HG03280 (cell line): Measurements from ENCODE around the gene CLEC3A.
"Not testable (repeated sequence)": the region's sequence is repeated elsewhere in the genome, so short reads cannot be mapped to it uniquely, and the experiment has no call there.

Source experiments
- ATAC-seq: cut with Tn5 transposase; IDR thresholded peaks from one replicate; pipeline ENCODE4 v1.9.1; 2021; ENCODE audit warnings: mild to moderate bottlenecking, moderate library complexity; ENCODE audit not compliant: unreplicated experiment

Gene CLEC3A

GRCh38 chr16:78022347-78023060 lies at the start of gene CLEC3A:
Gene CLEC3A (plus strand): TSS chr16:78022548. CDS start chr16:78022627, 79 bp downstream.
- ATAC-seq = no peak

GRCh38 chr16:77974883-77975282 lies 47.5 kb upstream of the CLEC3A start:
- no peak for ATAC-seq

- no peak for ATAC-seq
Measured at GRCh38 chr16:77975942-77976341, 46.4 kb upstream of the CLEC3A start.

- no peak for ATAC-seq
Measured at GRCh38 chr16:77977339-77977738, 45.0 kb upstream of the CLEC3A start.

GRCh38 chr16:77985111-77985510 lies 37.2 kb upstream of the CLEC3A start:
- ATAC-seq = no peak

GRCh38 chr16:77986011-77986740 lies 36.2 kb upstream of the CLEC3A start:
- ATAC-seq = no peak

GRCh38 chr16:77987810-77988209 lies 34.5 kb upstream of the CLEC3A start:
- no peak for ATAC-seq

- no peak for ATAC-seq
Measured at GRCh38 chr16:77989846-77990245, 32.5 kb upstream of the CLEC3A start.

- no peak for ATAC-seq
Measured at GRCh38 chr16:77991701-77992100, 30.6 kb upstream of the CLEC3A start.

- not testable (repeated sequence) for ATAC-seq
Measured at GRCh38 chr16:77992381-77992780, 30.0 kb upstream of the CLEC3A start.

GRCh38 chr16:77993111-77993985 lies 29.0 kb upstream of the CLEC3A start:
- ATAC-seq = no peak

- no peak for ATAC-seq
Measured at GRCh38 chr16:77995843-77996455, 26.4 kb upstream of the CLEC3A start.

- ATAC-seq = no peak
Measured at GRCh38 chr16:77998350-77999023, 23.9 kb upstream of the CLEC3A start.

GRCh38 chr16:78001451-78002025 lies 20.8 kb upstream of the CLEC3A start:
- ATAC-seq = no peak

- peak; percentile 96 for ATAC-seq
Measured at GRCh38 chr16:78002915-78003538, 19.3 kb upstream of the CLEC3A start.

GRCh38 chr16:78004517-78004916 lies 17.8 kb upstream of the CLEC3A start:
- ATAC-seq = no peak

GRCh38 chr16:78005881-78006280 lies 16.5 kb upstream of the CLEC3A start:
- no peak for ATAC-seq

- ATAC-seq = no peak
Measured at GRCh38 chr16:78007121-78007520, 15.2 kb upstream of the CLEC3A start.

GRCh38 chr16:78024159-78024558 lies 1.8 kb downstream of the CLEC3A start:
- no peak for ATAC-seq

GRCh38 chr16:78025631-78026030 lies 3.3 kb downstream of the CLEC3A start:
- ATAC-seq = no peak
